Measurements from ENCODE around the gene FILIP1. TPM values are rescaled to one million over a fixed set of nuclear protein-coding genes. Genes with fewer than 3 reads are reported as not detected.
"Not testable (repeated sequence)": the region's sequence is repeated elsewhere in the genome, so short reads cannot be mapped to it uniquely, and the experiment has no call there.

FILIP1 gene
- polyA plus RNA-seq, 3 donors: not detected

DNA sequence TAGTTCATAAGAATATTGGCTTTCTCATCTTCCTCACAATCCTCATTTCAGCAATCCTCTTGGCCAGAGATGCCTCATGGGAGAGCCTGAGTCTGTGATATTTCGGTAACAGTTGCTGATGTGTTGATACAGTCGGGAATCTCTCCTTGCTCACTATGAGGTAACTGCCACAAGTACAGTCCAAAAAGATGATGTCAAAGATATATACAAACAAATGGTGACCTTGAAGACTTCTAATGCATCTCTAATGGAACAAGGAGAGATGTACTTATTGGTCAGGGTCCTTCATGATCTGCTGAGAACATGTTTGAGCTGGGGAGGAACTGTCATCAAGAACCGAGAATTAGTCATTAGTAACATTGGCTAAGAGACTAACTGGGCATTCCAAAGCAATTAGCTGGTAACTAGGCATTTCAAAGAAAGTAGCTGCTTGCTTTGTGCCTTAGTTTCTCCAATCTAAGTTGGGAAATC, 56.1 kb downstream of the FILIP1 start:
- H3K27me3 Mint-ChIP-seq (ENCODE audit: low read depth in 3 of 3): no peaks in the 10 kb centered on the region
- no peaks in the 10 kb centered on the region for H3K4me1 Mint-ChIP-seq
- Histone ChIP-seq H3K9ac (ENCODE audit: insufficient read depth, low read length, poor library complexity, severe bottlenecking) (no peak overlapping the region), H3K79me2 (ENCODE audit: insufficient read depth, low read length) (no peaks in the 10 kb centered on the region), H4K20me1 (ENCODE audit: insufficient read depth, low read length) (no peaks in the 10 kb centered on the region), H3K4me1 (ENCODE audit: control insufficient read depth in 1 of 2, insufficient read depth in 2 of 2, low read length in 2 of 2) (no peaks in the 10 kb centered on the region), H3K27ac (ENCODE audit: low read depth in 1 of 2, low read length in 2 of 2) (no peak overlapping the region), H2AFZ (ENCODE audit: insufficient read depth, low read depth, low read length, poor library complexity, severe bottlenecking) (no peak overlapping the region), H3K9me3 (replicated peaks in 1 of 2; ENCODE audit: control insufficient read depth in 1 of 2, insufficient read depth in 1 of 2, low read length in 2 of 2) (no peaks in the 10 kb centered on the region), H3K4me3 (replicated peaks in 1 of 3; ENCODE audit: low read depth in 2 of 3, low read length in 3 of 3) (no peak overlapping the region), H3K4me2 (replicated peaks; ENCODE audit: extremely low read depth, low read length, poor library complexity, severe bottlenecking) (no peak overlapping the region), H3K27me3 (ENCODE audit: control insufficient read depth in 2 of 2, insufficient read depth in 2 of 2, low read length in 2 of 2) (no peaks in the 10 kb centered on the region), H3K36me3 (replicated peaks in 1 of 2; ENCODE audit: control insufficient read depth in 1 of 2, insufficient read depth in 2 of 2, low read length in 2 of 2) (no peaks in the 10 kb centered on the region)
- no peak overlapping the region for H3K27ac Mint-ChIP-seq
- intact Hi-C loops (cut with micrococcal nuclease): no loop called here
- TF ChIP-seq, protein P1, sequence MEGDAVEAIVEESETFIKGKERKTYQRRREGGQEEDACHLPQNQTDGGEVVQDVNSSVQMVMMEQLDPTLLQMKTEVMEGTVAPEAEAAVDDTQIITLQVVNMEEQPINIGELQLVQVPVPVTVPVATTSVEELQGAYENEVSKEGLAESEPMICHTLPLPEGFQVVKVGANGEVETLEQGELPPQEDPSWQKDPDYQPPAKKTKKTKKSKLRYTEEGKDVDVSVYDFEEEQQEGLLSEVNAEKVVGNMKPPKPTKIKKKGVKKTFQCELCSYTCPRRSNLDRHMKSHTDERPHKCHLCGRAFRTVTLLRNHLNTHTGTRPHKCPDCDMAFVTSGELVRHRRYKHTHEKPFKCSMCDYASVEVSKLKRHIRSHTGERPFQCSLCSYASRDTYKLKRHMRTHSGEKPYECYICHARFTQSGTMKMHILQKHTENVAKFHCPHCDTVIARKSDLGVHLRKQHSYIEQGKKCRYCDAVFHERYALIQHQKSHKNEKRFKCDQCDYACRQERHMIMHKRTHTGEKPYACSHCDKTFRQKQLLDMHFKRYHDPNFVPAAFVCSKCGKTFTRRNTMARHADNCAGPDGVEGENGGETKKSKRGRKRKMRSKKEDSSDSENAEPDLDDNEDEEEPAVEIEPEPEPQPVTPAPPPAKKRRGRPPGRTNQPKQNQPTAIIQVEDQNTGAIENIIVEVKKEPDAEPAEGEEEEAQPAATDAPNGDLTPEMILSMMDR (IDR thresholded peaks at IDR 0.05): no peak
- no peak overlapping the region for H3K4me3 Mint-ChIP-seq
- DNase-seq: no peak
- no peaks in the 10 kb centered on the region for H3K36me3 Mint-ChIP-seq
- peaks cover 0 to 13% (median 3%) of the 10 kb centered on the region in 7 donors for H3K9me3 Mint-ChIP-seq
- 83% methylated on average over 1 of the region's 3 CpGs for WGBS (ENCODE audit: insufficient coverage)

DNA sequence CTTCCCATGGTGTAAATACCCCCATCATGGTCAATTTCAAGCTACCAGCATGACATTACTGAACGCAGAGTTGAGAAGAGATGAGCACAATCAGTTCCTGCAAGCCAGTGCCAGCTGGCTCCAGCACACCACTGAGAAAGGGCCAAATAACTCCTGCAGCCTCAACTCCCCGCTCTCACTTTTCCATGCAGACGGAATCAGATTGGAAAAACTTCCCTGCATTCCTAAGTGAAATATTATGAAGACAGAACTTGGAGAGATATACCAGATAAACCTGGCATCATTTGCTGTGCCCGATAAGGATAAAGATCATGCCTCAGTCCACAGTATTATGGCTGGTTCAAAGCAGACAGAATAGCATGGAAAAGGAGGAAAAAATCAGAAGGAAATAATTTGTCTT, 56.7 kb downstream of the FILIP1 start:
- DNase-seq: no peak
- H3K36me3 Mint-ChIP-seq: no peaks in the 10 kb centered on the region
- no peaks in the 10 kb centered on the region for H3K27me3 Mint-ChIP-seq (ENCODE audit: low read depth in 3 of 3)
- WGBS (ENCODE audit: insufficient coverage): 92% methylated on average over 2 of the region's 4 CpGs
- no peak overlapping the region for H3K4me2 ChIP-seq (replicated peaks; ENCODE audit: extremely low read depth, low read length, poor library complexity, severe bottlenecking)
- H3K4me3 ChIP-seq (replicated peaks in 1 of 3; ENCODE audit: low read depth in 2 of 3, low read length in 3 of 3): no peak overlapping the region
- H2AFZ ChIP-seq (ENCODE audit: insufficient read depth, low read depth, low read length, poor library complexity, severe bottlenecking): no peak overlapping the region
- H3K27me3 ChIP-seq (ENCODE audit: control insufficient read depth in 2 of 2, insufficient read depth in 2 of 2, low read length in 2 of 2): no peaks in the 10 kb centered on the region
- H3K79me2 ChIP-seq (ENCODE audit: insufficient read depth, low read length): no peaks in the 10 kb centered on the region
- no peak overlapping the region for H3K27ac ChIP-seq (ENCODE audit: low read depth in 1 of 2, low read length in 2 of 2)
- no peaks in the 10 kb centered on the region for H3K4me1 Mint-ChIP-seq
- TF ChIP-seq, protein P1 (IDR thresholded peaks at IDR 0.05): no peak
- H3K9me3 Mint-ChIP-seq: peaks cover 0 to 11% (median 3%) of the 10 kb centered on the region in 7 donors
- H3K9ac ChIP-seq (ENCODE audit: insufficient read depth, low read length, poor library complexity, severe bottlenecking): no peak overlapping the region
- no peaks in the 10 kb centered on the region for H3K4me1 ChIP-seq (ENCODE audit: control insufficient read depth in 1 of 2, insufficient read depth in 2 of 2, low read length in 2 of 2)
- no peak overlapping the region for H3K27ac Mint-ChIP-seq
- H4K20me1 ChIP-seq (ENCODE audit: insufficient read depth, low read length): no peaks in the 10 kb centered on the region
- H3K36me3 ChIP-seq (replicated peaks in 1 of 2; ENCODE audit: control insufficient read depth in 1 of 2, insufficient read depth in 2 of 2, low read length in 2 of 2): no peaks in the 10 kb centered on the region
- intact Hi-C loops (cut with micrococcal nuclease): no loop called here
- no peak overlapping the region for H3K4me3 Mint-ChIP-seq
- no peaks in the 10 kb centered on the region for H3K9me3 ChIP-seq (replicated peaks in 1 of 2; ENCODE audit: control insufficient read depth in 1 of 2, insufficient read depth in 1 of 2, low read length in 2 of 2)

DNA sequence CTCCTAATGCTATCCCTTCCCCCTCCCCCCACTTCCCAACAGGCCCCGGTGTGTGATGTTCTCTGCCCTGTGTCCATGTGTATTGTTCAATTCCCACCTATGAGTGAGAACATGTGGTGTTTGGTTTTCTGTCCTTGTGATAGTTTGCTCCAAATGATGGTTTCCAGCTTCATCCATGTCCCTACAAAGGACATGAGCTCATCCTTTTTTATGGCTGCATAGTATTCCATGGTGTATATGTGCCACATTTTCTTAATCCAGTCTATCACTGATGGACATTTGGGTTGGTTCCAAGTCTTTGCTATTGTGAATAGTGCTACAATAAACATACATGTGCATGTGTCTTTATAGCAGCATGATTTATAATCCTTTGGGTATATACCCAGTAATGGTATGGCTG, 60.8 kb downstream of the FILIP1 start:
- H3K36me3 ChIP-seq (replicated peaks in 1 of 2; ENCODE audit: control insufficient read depth in 1 of 2, insufficient read depth in 2 of 2, low read length in 2 of 2); H3K79me2 ChIP-seq (ENCODE audit: insufficient read depth, low read length); H3K36me3 Mint-ChIP-seq; intact Hi-C loops (cut with micrococcal nuclease); H3K9me3 ChIP-seq (replicated peaks in 1 of 2; ENCODE audit: control insufficient read depth in 1 of 2, insufficient read depth in 1 of 2, low read length in 2 of 2); H3K27ac ChIP-seq (ENCODE audit: low read depth in 1 of 2, low read length in 2 of 2); H2AFZ ChIP-seq (ENCODE audit: insufficient read depth, low read depth, low read length, poor library complexity, severe bottlenecking); H3K27me3 Mint-ChIP-seq (ENCODE audit: low read depth in 3 of 3); DNase-seq; H3K9me3 Mint-ChIP-seq; H3K4me1 ChIP-seq (ENCODE audit: control insufficient read depth in 1 of 2, insufficient read depth in 2 of 2, low read length in 2 of 2); H3K27ac Mint-ChIP-seq; H4K20me1 ChIP-seq (ENCODE audit: insufficient read depth, low read length); H3K4me1 Mint-ChIP-seq; H3K4me3 Mint-ChIP-seq; H3K27me3 ChIP-seq (ENCODE audit: control insufficient read depth in 2 of 2, insufficient read depth in 2 of 2, low read length in 2 of 2); H3K4me3 ChIP-seq (replicated peaks in 1 of 3; ENCODE audit: low read depth in 2 of 3, low read length in 3 of 3); H3K9ac ChIP-seq (ENCODE audit: insufficient read depth, low read length, poor library complexity, severe bottlenecking); H3K4me2 ChIP-seq (replicated peaks; ENCODE audit: extremely low read depth, low read length, poor library complexity, severe bottlenecking): not testable (repeated sequence)
- no CpG with 5 or more reads among the region's 1 CpG for WGBS (ENCODE audit: insufficient coverage)
